Neural progenitor cell (in vitro differentiated cells): ENCODE data around the gene KRR1.

Experiments
- EZH2 ChIP-seq: fragments of 200-600 bp; sonication (generic); IDR thresholded peaks from 2 replicates; pipeline ENCODE4 v1.6.1; 2017; ENCODE audit warnings: antibody characterized with exemption, mild to moderate bottlenecking, moderate library complexity
- EZH2phosphoT487 ChIP-seq: fragments of 200-600 bp; sonication (generic); IDR thresholded peaks from 2 replicates; pipeline ENCODE4 v1.6.1; 2017; ENCODE audit warnings: antibody characterized with exemption
- TF ChIP-seq, protein P1 (sequence below): fragments of 200-600 bp; sonication (generic); IDR thresholded peaks from 2 replicates; pipeline ENCODE4 v1.5.1; 2017; ENCODE audit warnings: antibody characterized with exemption, mild to moderate bottlenecking

DNA sequence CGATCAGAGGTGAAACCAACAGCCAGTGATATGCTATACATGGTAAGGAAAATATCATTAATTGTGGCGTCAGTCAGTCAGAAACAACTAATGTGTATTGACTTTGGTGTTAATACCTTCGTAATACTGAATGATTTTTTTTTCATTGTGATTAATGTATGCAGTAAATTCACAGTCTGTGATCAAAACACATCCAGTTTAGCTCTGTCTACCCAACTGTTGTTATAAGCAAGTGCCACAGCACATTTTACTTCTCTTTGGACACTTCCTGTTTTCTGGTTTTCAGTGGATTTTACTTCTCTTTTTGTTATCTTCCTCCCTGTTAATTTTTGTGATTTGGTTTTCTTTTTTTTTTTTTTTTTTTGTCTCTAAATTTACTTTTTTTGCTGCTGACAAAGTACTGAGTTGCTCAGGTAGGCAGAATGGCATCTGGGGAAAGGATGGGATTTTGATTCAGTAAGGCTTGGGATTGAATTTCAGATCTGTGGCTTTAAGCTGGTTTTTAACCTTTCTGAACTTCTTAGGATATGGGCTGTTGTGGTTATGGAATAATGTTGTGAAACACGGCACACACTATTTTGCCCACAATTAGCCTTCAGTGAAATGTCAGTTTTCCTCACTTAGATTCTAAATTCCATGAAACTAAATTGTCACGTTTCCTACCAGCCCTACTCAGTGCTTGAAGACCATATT lies 30.2 kb downstream of the KRR1 start:
- TF ChIP-seq, protein P1, sequence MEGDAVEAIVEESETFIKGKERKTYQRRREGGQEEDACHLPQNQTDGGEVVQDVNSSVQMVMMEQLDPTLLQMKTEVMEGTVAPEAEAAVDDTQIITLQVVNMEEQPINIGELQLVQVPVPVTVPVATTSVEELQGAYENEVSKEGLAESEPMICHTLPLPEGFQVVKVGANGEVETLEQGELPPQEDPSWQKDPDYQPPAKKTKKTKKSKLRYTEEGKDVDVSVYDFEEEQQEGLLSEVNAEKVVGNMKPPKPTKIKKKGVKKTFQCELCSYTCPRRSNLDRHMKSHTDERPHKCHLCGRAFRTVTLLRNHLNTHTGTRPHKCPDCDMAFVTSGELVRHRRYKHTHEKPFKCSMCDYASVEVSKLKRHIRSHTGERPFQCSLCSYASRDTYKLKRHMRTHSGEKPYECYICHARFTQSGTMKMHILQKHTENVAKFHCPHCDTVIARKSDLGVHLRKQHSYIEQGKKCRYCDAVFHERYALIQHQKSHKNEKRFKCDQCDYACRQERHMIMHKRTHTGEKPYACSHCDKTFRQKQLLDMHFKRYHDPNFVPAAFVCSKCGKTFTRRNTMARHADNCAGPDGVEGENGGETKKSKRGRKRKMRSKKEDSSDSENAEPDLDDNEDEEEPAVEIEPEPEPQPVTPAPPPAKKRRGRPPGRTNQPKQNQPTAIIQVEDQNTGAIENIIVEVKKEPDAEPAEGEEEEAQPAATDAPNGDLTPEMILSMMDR, result no peak
- TF ChIP-seq EZH2 (no peak), EZH2phosphoT487 (no peak)
